ENCODE measurements around the gene YTHDC1.

The YTHDC1 gene

GRCh38 chr4:68373513-68373912, 23.6 kb upstream of the YTHDC1 start:
- H3K27me3 ChIP-seq (ENCODE audit: insufficient read depth, low read depth, severe bottlenecking), result no peaks in the 10 kb centered on the region
- no peak for DNase-seq
- TF ChIP-seq CTCF (IDR thresholded peaks at IDR 0.05; ENCODE audit: low read depth, low read length), result no peak
- H3K4me3 ChIP-seq (ENCODE audit: low read depth, low read length), result no peak overlapping the region
- no peak overlapping the region for H3K27ac ChIP-seq
- H3K36me3 ChIP-seq, result no peaks in the 10 kb centered on the region
- no peaks in the 10 kb centered on the region for H3K9me3 ChIP-seq (ENCODE audit: severe bottlenecking)

- Histone ChIP-seq H3K4me3 (ENCODE audit: low read depth, low read length) (no peak overlapping the region), H3K9me3 (ENCODE audit: severe bottlenecking) (no peaks in the 10 kb centered on the region), H3K27me3 (ENCODE audit: insufficient read depth, low read depth, severe bottlenecking) (no peaks in the 10 kb centered on the region), H3K27ac (no peak overlapping the region), H3K36me3 (no peaks in the 10 kb centered on the region)
- no peak for DNase-seq
- no peak for TF ChIP-seq CTCF (IDR thresholded peaks at IDR 0.05; ENCODE audit: low read depth, low read length)
Measured at GRCh38 chr4:68372588-68372987, 22.7 kb upstream of the YTHDC1 start.

- no peak for DNase-seq
- Histone ChIP-seq H3K36me3 (no peaks in the 10 kb centered on the region), H3K4me3 (ENCODE audit: low read depth, low read length) (no peak overlapping the region), H3K9me3 (ENCODE audit: severe bottlenecking) (no peaks in the 10 kb centered on the region), H3K27me3 (ENCODE audit: insufficient read depth, low read depth, severe bottlenecking) (no peaks in the 10 kb centered on the region), H3K27ac (no peak overlapping the region)
- TF ChIP-seq CTCF (IDR thresholded peaks at IDR 0.05; ENCODE audit: low read depth, low read length), result no peak
Measured at GRCh38 chr4:68369142-68369805, 19.4 kb upstream of the YTHDC1 start.

GRCh38 chr4:68368691-68369131, 18.8 kb upstream of the YTHDC1 start:
- Histone ChIP-seq H3K27ac (no peak overlapping the region), H3K9me3 (ENCODE audit: severe bottlenecking) (no peaks in the 10 kb centered on the region), H3K4me3 (ENCODE audit: low read depth, low read length) (no peak overlapping the region), H3K27me3 (ENCODE audit: insufficient read depth, low read depth, severe bottlenecking) (no peaks in the 10 kb centered on the region), H3K36me3 (no peaks in the 10 kb centered on the region)
- TF ChIP-seq CTCF (IDR thresholded peaks at IDR 0.05; ENCODE audit: low read depth, low read length), result no peak
- DNase-seq, result no peak

- no peaks in the 10 kb centered on the region for H3K9me3 ChIP-seq (ENCODE audit: severe bottlenecking)
- H3K27ac ChIP-seq, result no peak overlapping the region
- TF ChIP-seq CTCF (IDR thresholded peaks at IDR 0.05; ENCODE audit: low read depth, low read length), result no peak
- no peak overlapping the region for H3K4me3 ChIP-seq (ENCODE audit: low read depth, low read length)
- no peak for DNase-seq
- no peaks in the 10 kb centered on the region for H3K36me3 ChIP-seq
- H3K27me3 ChIP-seq (ENCODE audit: insufficient read depth, low read depth, severe bottlenecking), result no peaks in the 10 kb centered on the region
Measured at GRCh38 chr4:68367835-68368234, 17.9 kb upstream of the YTHDC1 start.

- H3K27me3 ChIP-seq (ENCODE audit: insufficient read depth, low read depth, severe bottlenecking), result no peaks in the 10 kb centered on the region
- no peak for DNase-seq
- no peaks in the 10 kb centered on the region for H3K9me3 ChIP-seq (ENCODE audit: severe bottlenecking)
- no peak overlapping the region for H3K27ac ChIP-seq
- H3K36me3 ChIP-seq, result no peaks in the 10 kb centered on the region
- no peak overlapping the region for H3K4me3 ChIP-seq (ENCODE audit: low read depth, low read length)
- no peak for TF ChIP-seq CTCF (IDR thresholded peaks at IDR 0.05; ENCODE audit: low read depth, low read length)
Measured at GRCh38 chr4:68366600-68366999, 16.7 kb upstream of the YTHDC1 start.
